ENCODE data around the gene CMYA5.

The CMYA5 gene

DNA sequence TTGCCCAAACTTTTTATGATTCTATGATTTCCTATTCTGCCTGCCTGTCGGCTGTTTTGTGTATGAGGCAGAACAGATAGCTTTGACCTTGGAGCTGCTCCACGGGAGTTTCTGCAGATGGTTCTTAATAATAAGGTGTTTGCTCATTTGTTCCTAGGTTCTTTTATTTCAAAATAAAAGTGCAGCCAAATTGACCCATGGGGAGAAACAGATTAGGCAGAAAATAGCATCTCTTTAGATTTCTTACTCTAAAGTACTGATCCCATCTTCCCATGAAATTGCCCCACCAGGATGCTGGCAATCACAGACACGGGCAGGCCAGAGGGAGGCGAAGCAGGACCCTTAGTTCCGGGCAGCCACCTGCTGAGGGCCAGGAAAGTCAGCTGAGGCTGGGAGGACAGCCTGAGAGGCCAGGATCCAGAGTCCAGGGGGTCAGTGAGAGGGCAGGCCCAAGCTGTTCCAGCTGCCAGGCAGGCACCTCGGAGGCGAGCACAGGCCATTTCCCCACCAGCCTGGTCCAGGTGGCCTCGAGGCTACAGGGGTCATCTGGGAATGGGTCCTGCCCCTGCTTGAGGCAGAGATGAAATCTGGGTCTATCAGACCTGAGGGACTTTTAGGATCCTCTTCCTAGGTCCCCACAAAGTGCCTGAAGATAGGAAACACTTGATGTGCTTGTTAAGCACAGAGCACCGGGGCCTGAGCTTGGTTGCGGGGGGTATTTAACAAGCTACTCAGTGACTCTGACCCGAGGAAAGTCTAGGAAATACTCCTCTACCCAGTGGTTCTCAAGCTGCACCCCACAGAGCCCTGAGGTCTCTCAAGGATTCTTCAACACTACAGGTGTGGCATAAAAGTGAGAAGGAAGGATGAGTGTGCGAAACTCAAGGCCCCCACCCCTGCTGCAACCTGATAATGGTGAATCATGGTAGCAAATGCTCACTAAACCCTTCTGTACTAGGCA is 145.4 kb downstream of the CMYA5 start:
- peak; percentile 53 for DNase-seq (ENCODE audit: low spot score)

DNA sequence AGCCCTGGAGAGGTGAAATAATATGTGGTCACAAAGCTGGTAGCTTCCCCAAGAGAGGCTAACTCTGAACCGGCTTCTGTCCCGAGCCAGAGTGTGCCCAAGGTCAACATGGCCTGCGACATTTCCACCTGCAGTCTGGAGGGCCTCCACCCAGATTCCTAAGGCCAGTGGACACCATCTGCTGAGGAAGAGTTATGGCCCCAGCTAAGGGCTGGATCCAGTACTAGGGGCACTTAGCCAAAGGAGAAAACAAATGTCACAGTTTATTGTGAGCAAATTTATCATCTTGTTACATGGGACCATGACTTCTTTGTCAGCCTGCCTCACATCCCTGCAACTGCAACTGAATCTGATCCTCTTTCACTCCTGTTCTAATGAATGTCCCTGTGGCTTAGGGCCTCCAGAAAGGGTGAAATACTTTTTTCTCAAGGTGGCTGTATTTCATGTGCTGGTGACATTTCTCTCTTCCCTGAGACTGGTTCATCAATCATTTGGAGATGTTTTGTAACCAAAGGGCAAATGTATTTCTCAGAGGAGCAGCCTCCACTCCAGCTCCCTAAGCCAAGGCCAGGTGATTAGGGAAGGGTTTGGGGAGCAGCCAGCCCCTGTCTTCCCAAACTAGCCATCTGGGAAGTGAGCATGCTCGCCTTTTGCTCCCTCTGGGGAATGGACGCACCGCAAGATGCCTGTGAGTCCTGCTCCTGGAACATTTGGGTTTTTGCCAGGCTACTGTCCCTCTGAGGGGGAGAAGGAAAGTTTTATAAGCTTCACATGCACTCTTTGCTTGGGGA is 148.3 kb downstream of the CMYA5 start:
- DNase-seq (ENCODE audit: low spot score), result peak; percentile 10

DNA sequence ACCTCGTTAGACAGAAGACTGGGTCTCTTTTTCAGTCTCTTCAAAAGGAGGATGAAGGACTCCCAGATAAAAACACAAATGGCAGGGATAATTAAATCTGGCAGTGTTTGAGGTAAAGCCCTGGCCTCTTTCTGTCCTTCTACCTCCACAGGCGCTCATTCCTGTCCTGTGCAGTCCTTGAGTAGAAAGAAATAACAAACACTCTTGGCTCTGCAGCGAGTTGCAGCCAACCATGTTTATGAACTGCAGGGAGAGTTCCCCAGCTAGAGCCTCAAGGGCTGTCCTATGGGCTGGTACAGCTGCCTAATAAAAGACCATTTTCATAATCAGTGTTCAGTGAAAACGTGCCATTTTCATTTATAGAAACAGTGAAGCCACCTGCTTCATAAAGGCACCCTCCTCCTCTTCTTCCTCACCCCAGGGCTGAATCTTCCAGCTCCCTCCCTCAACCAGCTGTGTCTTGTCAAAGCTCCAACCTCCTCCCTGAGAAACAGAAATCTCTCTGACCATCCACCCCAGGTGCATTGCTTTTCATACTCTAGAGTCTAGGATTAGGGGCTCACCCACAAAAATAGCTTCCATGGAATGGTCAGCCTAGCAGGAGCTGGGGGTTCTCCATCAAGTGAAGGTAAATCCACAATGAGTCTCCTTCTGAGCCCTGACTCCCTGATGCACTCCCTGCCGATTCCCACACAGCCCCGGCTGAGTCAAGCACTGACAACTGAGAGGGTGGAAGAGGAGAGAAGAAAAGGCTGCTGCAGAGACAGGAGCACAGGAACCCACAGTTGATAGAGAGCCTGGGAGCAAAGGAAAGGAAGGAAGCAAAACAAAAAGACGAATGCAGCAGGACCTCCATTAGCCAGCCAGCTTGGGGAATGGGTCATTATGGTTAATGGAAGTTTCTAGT is 150.7 kb downstream of the CMYA5 start:
- DNase-seq (ENCODE audit: low spot score), result no peak

DNA sequence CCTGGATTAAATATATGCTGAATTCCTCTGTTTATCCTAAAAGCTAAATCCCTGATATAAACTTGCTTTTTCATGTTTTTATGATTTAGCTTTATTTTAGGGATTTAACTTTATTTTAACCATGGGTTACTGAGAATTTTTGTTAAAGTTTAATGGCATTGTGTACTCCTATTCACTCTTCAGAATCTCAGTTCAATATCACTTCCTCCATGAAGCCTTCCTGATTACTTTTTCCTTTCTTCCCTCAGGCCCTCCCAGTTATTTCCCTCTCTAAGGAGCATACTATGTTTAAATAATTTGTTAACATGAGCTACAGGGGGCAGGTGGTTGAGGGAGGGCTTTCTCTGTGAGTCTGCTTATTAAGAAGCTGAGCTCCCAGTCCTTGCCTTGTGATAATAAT is 151.5 kb downstream of the CMYA5 start:
- no peak for DNase-seq (ENCODE audit: low spot score)

DNA sequence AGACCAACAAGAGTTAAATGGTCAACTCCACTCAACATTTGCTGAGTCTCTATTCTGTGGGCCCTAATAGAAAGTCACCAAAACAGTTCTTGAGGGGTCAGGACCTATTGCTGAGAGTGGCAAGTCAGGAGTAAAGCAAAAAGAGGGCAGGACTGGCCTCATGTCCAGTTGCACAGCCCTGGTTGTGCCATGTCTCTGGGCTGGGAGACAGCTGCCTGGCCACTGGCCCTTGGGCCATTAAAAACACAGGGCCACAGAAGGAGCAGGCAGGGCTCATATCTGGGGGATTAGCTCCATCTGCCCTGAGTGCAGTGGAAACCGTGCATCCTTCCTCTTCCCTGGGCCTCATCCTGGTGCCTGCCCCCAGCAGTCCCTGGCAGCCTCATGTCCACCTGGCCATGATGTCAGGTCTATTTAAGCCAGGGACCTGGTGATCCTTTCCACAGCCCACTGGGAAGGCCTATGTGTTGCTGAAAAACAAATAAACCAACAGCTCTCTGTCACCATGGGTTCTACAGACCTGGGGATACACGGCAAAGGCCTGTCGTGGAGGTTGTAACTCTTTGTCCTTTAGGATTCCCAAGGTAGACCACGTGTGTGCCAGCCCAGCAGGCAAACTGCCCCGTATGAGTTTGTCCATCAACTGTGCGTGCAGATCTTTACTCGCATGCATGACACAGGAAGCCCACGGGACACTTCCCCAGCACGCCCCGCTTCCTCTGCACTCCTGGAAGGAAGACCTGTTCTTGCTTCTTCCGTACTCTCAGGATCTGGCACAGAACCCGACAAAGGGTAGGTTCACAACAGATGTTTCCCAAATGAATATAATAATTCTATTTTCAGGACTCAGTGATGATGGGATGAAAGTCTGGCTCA is 152.6 kb downstream of the CMYA5 start:
- peak; percentile 9 for DNase-seq (ENCODE audit: low spot score)

DNA sequence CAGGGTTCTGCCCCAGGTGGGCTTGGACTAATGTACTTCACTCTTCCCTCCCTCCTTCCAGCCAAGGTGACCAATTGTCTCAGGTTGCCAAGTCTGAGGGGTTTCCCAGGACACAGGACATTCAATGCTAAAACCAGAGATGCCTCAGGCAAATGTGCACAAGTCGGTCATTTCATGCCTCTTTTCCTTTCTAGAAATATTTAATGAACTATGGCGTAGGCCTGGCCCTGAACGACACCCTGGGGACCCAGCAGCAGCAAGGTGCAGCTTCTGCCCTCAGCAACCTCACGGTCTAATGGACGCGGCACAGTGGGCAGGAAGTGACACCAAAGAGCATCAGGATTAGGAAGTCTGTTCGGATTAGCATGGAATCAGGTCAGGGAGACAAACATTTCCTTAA is 153.4 kb downstream of the CMYA5 start:
- no peak for DNase-seq (ENCODE audit: low spot score)

DNA sequence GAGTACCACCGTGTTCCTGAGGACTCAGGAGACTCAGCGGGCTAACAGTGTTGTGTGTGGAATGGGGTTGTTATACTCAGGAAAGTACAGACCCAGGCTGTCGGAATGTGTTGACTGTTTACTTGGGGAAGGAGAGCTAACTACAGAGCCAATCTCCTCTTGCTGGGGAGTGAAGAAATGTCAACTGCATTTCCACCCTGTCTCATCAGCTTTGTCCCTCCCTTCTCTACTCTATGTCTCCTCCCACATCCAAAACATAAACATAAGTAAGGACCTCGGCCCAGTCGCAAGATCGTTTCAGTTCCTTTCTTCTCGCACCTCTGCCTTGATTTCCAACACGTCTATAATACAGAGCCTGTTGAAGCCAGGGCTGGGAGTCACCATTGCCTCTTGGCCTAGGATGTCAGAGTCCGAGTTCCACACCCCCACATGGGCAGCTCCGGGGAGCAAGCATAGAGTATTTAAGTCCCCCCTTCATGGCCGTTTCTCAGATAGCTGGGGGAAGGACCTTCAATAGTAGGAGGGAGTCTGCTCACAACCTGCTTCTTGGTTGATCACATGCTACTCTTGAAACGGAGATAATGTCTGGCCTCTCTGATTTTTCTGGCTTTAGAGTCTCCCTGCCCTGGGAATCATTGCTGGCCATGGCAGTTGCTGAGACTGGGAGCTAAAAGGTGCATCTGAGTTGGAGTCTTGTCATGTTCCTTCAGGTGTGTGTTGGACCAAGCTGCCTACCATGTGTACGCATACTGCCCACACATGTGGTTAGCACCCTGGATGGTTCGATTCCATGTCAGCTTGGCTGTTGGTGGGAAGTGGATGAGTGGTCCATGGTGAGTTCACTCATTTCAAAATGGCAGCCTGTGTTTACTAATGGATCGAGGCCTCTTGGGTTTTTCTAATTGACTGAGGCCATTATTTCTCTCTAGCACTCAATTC is 154.1 kb downstream of the CMYA5 start:
- DNase-seq (ENCODE audit: low spot score), result no peak

DNA sequence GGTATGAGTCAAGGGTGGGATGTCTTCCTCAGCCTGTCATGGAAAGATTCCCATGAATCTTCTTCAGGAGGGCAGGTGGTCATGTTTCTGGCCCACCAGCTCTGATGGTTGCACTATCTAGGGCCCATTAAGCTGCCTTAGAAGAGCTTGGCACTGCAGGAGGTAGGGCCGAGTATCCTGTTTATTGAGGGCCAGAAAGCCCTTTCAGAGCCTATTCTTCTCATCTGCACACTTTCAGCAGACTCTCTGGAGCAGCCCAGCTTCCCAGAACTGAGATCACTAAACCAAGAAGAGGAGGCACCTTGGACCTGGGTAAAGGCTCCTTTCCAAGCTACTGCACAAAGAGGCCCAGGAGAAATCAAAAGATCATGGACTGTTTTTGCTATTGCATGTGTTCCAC is 154.9 kb downstream of the CMYA5 start:
- no peak for DNase-seq (ENCODE audit: low spot score)

DNA sequence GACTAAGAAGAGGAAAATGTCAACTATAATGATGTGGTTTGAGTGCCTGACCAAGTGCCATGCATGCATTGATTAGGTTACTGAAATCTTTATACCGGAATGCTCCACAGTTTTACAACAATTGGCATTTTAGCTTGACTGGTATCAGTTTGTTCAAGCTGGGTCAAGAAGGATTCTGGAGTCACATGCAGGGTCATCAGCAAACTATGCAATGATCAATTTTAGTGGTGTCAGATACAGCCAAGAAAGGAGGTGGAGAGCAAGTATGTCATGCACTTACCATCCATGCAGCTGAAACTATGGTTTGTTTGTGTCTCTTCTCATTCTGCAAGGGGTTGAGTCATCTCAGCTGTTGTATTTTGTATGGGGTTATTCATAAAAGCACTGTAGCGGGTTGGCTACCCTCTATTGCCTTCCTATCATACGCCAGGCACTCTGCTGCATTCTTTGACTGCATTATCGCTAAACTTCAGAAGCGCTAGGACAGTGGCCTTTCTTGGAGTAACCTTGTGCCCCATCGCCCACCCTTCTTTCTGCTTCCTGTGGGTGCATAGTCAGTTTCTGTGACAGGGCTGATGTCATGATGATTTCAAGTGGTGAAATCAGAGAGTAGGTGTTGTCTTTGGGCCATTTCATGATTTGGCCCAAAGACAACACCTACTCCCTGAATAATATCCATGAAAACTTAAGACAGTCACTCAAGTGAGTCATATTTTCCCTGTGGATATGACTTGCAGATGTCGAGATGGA is 156.0 kb downstream of the CMYA5 start:
- no peak for DNase-seq (ENCODE audit: low spot score)

DNA sequence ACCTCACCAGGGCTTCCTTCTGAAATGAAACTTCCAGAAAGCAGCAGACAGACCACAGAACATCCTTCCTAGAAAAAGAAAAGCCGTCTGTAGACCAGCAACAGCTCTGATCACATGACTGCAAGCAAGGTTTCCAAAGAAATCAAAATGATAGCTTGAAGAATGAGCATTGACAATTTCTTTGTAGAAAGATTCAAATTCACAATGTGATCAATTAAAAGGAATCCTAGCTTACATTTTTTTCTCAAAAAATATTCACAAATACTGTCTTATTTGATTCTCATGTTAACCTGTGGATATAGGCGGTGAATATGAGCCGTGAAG is 156.5 kb downstream of the CMYA5 start:
- DNase-seq (ENCODE audit: low spot score), result no peak

DNA sequence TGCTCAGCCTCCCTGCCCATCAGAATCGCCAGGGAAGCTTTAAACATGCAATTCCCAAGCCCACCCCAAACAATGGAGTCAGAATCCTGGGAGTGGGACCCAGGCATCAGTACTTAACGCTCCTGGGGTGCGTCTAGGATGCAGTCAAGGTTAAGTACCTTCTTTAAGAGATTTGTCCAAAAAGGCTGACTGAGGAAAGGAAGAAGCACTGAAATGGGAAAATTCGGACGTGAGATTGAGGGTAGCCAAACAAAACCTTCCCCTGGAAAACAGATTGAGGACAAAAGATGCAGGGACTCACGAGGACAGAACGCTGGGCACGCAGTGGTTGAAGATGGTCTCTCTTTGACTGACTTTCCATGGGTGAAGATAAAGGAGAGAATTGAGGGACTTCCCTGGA is 157.9 kb downstream of the CMYA5 start:
- DNase-seq (ENCODE audit: low spot score), result no peak

DNA sequence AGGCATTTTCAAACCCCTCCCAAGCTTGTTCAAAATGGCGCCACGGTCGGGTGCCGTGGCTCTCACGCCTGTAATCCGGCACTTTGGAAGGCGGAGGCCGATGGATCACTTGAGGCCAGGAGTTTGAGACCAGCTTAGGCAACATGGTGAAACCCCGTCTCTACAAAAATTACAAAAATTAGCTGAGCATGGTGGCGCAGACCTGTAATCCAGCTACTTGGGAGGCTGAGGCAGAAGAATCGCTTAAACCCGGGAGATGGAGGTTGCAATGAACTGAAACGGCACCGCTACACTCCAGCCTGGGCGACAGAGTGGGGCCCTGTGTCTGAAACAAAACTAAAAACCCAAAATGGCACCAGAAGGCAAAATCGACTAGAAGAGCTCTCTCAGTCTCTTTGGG is 159.4 kb downstream of the CMYA5 start:
- DNase-seq (ENCODE audit: low spot score), result no peak

All from cerebellar cortex (tissue), 1 donor.